ENCODE results near the gene CANX.
"Not testable (repeated sequence)": the region's sequence is repeated elsewhere in the genome, so short reads cannot be mapped to it uniquely, and the experiment has no call there.

The CANX gene

GRCh38 chr5:179698935-179699615 is at the start of gene CANX:
Gene CANX (plus strand): TSS chr5:179698967. CDS start chr5:179705682, 6,715 bp downstream.
- DNase-seq, result no peak

- not testable (repeated sequence) for DNase-seq
Observed at GRCh38 chr5:179649166-179649703, 49.5 kb upstream of the CANX start.

- not testable (repeated sequence) for DNase-seq
Observed at GRCh38 chr5:179650245-179650644, 48.5 kb upstream of the CANX start.

GRCh38 chr5:179653135-179653534 is 45.6 kb upstream of the CANX start:
- DNase-seq, result not testable (repeated sequence)

GRCh38 chr5:179657302-179658178 is 41.2 kb upstream of the CANX start:
- DNase-seq, result peak; percentile 52

- not testable (repeated sequence) for DNase-seq
Observed at GRCh38 chr5:179658179-179658856, 40.4 kb upstream of the CANX start.

- DNase-seq, result not testable (repeated sequence)
Observed at GRCh38 chr5:179661647-179662046, 37.1 kb upstream of the CANX start.

GRCh38 chr5:179668391-179668790 is 30.4 kb upstream of the CANX start:
- peak; percentile 54 for DNase-seq

GRCh38 chr5:179678223-179679013 is 20.3 kb upstream of the CANX start:
- DNase-seq, result peak; percentile 94

GRCh38 chr5:179679014-179679674 is 19.6 kb upstream of the CANX start:
- peak; percentile 85 for DNase-seq

GRCh38 chr5:179680014-179680779 is 18.6 kb upstream of the CANX start:
- no peak for DNase-seq

GRCh38 chr5:179680780-179681401 is 17.9 kb upstream of the CANX start, which contains the start of gene CBY3:
Gene CBY3 (minus strand): TSS chr5:179681034. CDS start chr5:179680918, 116 bp downstream.
- no peak for DNase-seq

GRCh38 chr5:179689212-179689611 is 9.6 kb upstream of the CANX start:
- not testable (repeated sequence) for DNase-seq

- no peak for DNase-seq
Observed at GRCh38 chr5:179694561-179694960, 4.2 kb upstream of the CANX start.

GRCh38 chr5:179696603-179697002 is 2.2 kb upstream of the CANX start:
- DNase-seq, result no peak

- DNase-seq, result no peak
Observed at GRCh38 chr5:179697108-179697507, 1.7 kb upstream of the CANX start.

GRCh38 chr5:179697543-179697942 is 1.2 kb upstream of the CANX start:
- not testable (repeated sequence) for DNase-seq

GRCh38 chr5:179697993-179698934 is 503 bp upstream of the CANX start:
- peak; percentile 98 for DNase-seq

- DNase-seq, result peak; percentile 60
Observed at GRCh38 chr5:179699616-179700237, 960 bp downstream of the CANX start.

Data from stimulated activated CD8-positive, alpha-beta memory T cell treated with anti-CD3 and anti-CD28 coated beads, Interleukin-4, amount 100 ng/mL, for 48 hours (primary cell).